ENCODE results near the gene SERTAD2. TPM values are rescaled to one million over a fixed set of nuclear protein-coding genes. Genes with fewer than 3 reads are reported as not detected.

SERTAD2 gene
- total RNA-seq, 1 donor from 2014 or later, result 21.9 TPM

GRCh38 chr2:64581777-64582539 lies 71.8 kb downstream of the SERTAD2 start:
- no peak for ATAC-seq

Other genes with a start within 250 kb of the SERTAD2 start
- 35.8 TPM for gene LGALSL, start 199.8 kb downstream of the SERTAD2 start, total RNA-seq
- 28.3 TPM for gene AFTPH, start 129.6 kb downstream of the SERTAD2 start, total RNA-seq

Data from esophagus mucosa (tissue), 1 donor.